ENCODE results near the gene KRT76.

The KRT76 gene

DNA sequence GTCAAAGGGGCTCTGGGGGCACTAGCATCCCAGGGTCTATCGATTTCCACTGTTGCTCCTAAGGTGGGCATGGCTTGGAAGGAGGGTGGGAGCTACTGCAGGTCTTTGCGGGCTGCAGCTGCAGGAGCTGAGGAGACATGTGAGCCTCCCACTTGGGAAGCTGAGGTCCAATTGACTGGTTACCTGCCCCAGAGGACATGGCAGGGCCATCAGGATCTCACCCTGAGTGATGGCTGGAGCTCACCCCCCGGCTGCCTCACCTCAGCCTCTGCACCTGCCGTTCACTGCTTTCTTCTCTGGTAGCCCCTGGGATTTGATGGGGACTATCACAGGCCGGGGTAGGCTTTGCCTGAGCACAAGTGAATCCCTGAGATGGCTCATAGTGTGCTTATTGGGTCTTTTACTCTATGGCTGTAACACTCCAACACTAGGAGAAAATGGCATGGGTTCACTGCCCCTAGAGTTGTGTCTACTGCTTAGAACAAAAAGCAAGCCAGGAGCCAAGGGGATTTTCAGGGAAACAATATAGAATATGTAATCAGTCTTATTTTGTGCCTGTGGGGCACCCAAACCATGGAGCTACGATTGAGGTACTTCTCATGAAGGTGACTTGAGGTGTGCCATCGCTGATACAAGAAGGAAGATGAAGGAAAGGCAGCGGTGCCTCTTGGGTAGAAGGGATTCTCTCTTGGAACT is 40.0 kb upstream of the KRT76 start:
- H3K27ac Mint-ChIP-seq = no peak overlapping the region
- no peaks in the 10 kb centered on the region for H3K9me3 Mint-ChIP-seq
- H3K4me3 Mint-ChIP-seq = no peak overlapping the region
- no peaks in the 10 kb centered on the region for H3K27me3 Mint-ChIP-seq (ENCODE audit: low read depth)
- no peaks in the 10 kb centered on the region for H3K4me1 Mint-ChIP-seq (ENCODE audit: low read depth)
- no peaks in the 10 kb centered on the region for H3K36me3 Mint-ChIP-seq (ENCODE audit: low read depth)

DNA sequence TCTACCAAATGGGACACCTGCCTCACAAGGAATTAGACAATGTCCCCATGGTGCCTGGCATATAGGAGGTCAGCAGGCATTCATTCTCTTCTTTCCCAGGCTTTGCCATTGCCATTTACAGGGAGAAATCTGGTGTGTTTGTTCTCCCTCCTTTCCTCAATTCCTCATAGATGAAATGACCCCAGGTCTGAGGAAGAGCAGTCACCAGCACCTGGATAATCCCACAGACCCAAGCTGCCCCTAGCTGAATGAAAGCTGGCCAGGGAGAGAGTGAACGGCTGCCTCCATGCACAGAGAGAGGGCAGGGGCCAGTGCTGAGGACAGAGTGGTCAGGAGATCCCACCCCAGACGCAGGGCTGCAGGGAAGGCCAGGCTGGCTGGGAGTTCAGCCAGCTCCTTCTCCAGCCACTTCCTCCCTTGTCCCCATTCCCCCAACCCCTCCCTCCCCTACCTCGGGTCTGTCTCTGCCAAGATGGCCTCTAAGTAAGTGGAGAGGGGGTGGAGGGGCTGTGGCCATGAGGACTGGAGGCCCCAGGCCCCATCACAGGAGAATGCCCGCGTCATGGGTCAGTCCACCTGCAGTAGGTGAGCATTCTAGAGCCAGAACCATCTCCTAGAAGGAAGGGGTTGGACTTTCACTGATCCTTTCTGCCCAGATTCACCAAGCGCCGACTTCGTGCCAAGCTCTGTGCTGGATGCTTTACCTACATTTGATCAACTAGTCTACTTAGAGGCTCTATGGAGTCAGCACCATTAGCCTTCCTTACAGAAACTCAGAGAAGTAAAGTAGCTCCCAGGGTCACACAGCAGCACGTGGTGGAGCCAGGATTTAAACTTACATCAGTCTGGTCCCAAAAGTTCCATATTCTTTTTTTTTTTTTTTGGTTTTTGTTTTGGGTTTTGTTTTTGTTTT is 38.8 kb upstream of the KRT76 start:
- H3K27me3 Mint-ChIP-seq (ENCODE audit: low read depth) = no peaks in the 10 kb centered on the region
- no peak overlapping the region for H3K4me3 Mint-ChIP-seq

DNA sequence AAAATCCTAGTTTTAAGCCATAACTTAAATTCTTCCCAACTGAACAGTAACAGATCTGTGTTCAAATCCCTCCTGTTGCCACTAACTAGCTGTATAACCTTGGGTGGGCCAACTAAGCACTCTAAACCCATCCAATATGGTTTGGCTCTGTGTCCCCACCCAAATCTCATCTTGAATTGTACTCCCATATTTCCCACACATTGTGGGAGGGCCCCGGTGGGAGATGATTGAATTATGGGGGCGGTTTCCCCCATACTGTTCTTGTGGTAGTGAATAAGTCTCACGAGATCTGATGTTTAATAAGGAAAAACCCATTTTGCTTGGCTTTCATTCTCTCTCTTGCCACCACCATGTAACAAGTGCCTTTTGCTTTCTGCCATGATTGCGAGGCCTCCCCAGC is 38.0 kb upstream of the KRT76 start:
- no peak overlapping the region for H3K27ac Mint-ChIP-seq
- no peaks in the 10 kb centered on the region for H3K4me1 Mint-ChIP-seq (ENCODE audit: low read depth)
- H3K9me3 Mint-ChIP-seq = no peaks in the 10 kb centered on the region

More for the DNA sequence above, 38.8 kb upstream of the KRT76 start:
- Mint-ChIP-seq H3K9me3 (no peaks in the 10 kb centered on the region), H3K27ac (no peak overlapping the region), H3K36me3 (ENCODE audit: low read depth) (no peaks in the 10 kb centered on the region), H3K4me1 (ENCODE audit: low read depth) (no peaks in the 10 kb centered on the region)

DNA sequence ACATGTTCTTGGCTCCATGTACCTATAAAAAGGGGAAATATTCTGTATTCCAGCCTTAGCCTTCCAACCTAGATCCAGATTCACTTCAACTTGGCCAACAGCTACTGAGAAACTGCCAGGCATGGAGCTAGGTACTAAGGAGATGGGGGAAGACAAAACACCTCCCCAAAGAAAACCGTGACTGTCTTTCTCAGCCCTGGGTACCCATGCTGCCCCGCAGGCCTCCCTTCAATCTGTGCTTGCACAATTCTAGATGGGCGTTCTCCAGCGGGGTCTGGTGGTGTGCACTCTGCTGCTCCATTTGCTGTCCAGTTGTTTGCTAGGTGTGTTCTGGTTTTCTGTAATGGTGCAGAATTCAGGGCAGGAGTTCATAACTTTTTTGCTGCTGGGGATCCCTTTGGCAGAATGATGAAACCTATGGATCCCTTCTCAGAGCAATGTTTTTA is 37.6 kb upstream of the KRT76 start:
- Mint-ChIP-seq H3K27me3 (ENCODE audit: low read depth) (no peaks in the 10 kb centered on the region), H3K9me3 (no peaks in the 10 kb centered on the region), H3K4me3 (no peak overlapping the region), H3K4me1 (ENCODE audit: low read depth) (no peaks in the 10 kb centered on the region), H3K27ac (no peak overlapping the region), H3K36me3 (ENCODE audit: low read depth) (no peaks in the 10 kb centered on the region)

More for the DNA sequence above, 38.0 kb upstream of the KRT76 start:
- H3K36me3 Mint-ChIP-seq (ENCODE audit: low read depth) = no peaks in the 10 kb centered on the region
- H3K4me3 Mint-ChIP-seq = no peak overlapping the region
- no peaks in the 10 kb centered on the region for H3K27me3 Mint-ChIP-seq (ENCODE audit: low read depth)

DNA sequence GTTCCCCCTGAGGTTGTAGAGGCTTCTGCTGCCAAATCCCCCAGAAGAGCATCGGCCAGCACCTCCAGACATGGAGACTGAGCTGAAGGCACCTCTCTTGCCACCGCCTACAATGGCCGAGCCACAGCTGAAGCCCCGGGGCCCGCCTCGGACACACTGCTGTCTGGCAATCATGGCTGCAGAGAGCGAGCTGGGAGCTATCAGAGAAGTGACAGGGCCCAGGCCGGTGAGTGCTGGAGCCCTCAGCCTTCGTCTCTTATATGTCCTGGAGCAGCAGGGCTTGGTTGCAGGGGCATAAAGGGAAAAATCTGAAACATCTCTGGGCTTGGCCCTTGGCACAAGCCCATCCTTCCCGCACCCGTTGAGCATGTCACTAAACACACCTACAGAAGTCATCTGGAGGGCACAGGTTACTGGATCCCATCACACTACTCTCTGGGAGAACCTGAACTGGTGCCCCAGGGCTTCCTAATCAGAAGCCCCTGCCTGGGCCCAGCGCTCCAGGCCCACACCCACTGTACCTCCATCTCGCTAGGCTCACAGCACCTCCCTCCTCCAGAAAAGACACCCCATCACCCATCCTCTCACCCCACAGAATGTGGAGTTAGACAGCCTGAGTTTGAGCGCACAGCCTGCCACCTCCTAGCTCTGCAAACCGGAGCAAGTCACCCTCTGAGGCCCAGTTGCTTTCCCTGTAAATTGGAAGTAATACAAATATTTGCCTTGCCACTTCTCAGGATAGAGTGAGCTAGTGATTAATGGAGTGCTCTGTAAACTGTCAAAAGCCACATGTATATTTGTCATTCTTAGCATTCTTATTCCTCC is 37.0 kb upstream of the KRT76 start, which contains the start of gene KRT4:
TSS of gene KRT4 (minus strand) at position 232 of the 825 bp plus-strand sequence. CDS start at position 174, 58 bp downstream.
- Mint-ChIP-seq H3K4me1 (ENCODE audit: low read depth) (no peaks in the 10 kb centered on the region), H3K27ac (no peak within 1 kb of the TSS), H3K27me3 (ENCODE audit: low read depth) (peaks cover 2% of the 10 kb centered on the region), H3K4me3 (no peak within 1 kb of the TSS), H3K9me3 (no peaks in the 10 kb centered on the region), H3K36me3 (ENCODE audit: low read depth) (no peaks in the 10 kb centered on the region)

DNA sequence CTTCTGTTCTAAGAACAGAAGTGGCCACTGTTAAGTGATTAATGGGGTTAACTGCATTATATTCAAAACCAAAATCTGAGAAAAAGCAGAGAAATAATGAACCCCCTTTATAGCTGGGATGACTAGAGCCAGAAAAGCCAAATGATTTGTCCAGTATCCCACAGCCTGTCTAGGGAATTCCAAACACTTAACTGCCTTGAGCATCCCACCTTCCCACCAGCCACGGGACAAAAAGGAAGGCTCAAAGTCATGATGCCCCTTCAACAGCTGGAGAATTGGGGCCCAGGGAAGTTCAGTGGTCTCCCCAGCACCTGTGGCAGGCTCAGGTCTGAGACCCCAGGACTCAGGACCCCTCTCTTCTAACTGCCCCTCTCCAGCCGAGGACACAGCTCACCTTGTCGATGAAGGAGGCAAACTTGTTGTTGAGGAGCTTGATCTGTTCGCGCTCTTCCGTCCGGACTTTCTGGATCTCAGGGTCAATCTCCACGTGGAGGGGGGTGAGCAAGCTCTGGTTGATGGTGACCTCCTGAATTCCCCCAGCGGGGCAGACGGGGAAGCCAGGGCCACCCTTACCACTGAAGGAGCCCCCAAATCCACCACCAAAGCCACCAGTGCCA is 36.2 kb upstream of the KRT76 start:
- H3K27ac Mint-ChIP-seq = no peak overlapping the region
- no peaks in the 10 kb centered on the region for H3K9me3 Mint-ChIP-seq
- H3K4me3 Mint-ChIP-seq = no peak overlapping the region
- H3K36me3 Mint-ChIP-seq (ENCODE audit: low read depth) = no peaks in the 10 kb centered on the region
- H3K4me1 Mint-ChIP-seq (ENCODE audit: low read depth) = no peaks in the 10 kb centered on the region
- H3K27me3 Mint-ChIP-seq (ENCODE audit: low read depth) = peaks cover 7% of the 10 kb centered on the region

DNA sequence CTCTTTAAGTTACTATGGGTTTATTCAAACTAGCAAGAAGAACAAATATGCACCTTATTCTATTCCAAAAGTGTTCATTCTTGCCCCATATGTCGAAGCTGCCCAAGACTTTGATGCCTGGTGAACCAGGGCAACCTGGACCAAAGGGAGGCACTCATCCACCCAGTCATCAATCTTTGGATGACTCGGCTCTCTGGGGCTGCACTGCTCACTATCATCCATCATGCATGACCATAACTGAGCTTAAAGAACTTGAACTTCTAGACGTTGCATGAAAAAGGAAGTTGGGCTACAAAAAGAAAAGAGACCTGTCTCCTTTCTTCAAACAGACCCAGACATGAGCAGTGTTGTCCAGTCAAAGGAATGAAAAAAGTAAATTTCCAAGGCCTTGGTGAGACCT is 35.6 kb upstream of the KRT76 start:
- peaks cover 7% of the 10 kb centered on the region for H3K27me3 Mint-ChIP-seq (ENCODE audit: low read depth)
- H3K27ac Mint-ChIP-seq = no peak overlapping the region
- H3K4me3 Mint-ChIP-seq = no peak overlapping the region
- no peaks in the 10 kb centered on the region for H3K9me3 Mint-ChIP-seq
- no peaks in the 10 kb centered on the region for H3K4me1 Mint-ChIP-seq (ENCODE audit: low read depth)
- no peaks in the 10 kb centered on the region for H3K36me3 Mint-ChIP-seq (ENCODE audit: low read depth)

DNA sequence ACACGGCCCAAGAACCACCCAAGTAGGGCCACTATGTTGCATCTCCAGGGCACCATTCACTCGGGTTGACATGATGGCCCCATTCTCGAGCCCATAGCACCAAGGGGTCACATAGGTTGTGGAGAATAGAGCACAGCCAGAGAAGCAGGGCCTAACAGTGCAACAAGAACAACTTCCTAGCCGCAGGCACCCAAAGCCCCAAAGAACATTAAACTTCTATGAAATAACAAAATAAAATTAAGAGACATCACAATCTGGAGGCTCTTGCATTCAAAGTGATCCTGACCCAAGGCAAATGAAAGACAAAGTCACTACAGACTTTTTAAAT is 34.9 kb upstream of the KRT76 start:
- H3K4me3 Mint-ChIP-seq = no peak overlapping the region
- peaks cover 7% of the 10 kb centered on the region for H3K27me3 Mint-ChIP-seq (ENCODE audit: low read depth)
- no peaks in the 10 kb centered on the region for H3K4me1 Mint-ChIP-seq (ENCODE audit: low read depth)
- H3K36me3 Mint-ChIP-seq (ENCODE audit: low read depth) = no peaks in the 10 kb centered on the region
- no peaks in the 10 kb centered on the region for H3K9me3 Mint-ChIP-seq
- no peak overlapping the region for H3K27ac Mint-ChIP-seq

DNA sequence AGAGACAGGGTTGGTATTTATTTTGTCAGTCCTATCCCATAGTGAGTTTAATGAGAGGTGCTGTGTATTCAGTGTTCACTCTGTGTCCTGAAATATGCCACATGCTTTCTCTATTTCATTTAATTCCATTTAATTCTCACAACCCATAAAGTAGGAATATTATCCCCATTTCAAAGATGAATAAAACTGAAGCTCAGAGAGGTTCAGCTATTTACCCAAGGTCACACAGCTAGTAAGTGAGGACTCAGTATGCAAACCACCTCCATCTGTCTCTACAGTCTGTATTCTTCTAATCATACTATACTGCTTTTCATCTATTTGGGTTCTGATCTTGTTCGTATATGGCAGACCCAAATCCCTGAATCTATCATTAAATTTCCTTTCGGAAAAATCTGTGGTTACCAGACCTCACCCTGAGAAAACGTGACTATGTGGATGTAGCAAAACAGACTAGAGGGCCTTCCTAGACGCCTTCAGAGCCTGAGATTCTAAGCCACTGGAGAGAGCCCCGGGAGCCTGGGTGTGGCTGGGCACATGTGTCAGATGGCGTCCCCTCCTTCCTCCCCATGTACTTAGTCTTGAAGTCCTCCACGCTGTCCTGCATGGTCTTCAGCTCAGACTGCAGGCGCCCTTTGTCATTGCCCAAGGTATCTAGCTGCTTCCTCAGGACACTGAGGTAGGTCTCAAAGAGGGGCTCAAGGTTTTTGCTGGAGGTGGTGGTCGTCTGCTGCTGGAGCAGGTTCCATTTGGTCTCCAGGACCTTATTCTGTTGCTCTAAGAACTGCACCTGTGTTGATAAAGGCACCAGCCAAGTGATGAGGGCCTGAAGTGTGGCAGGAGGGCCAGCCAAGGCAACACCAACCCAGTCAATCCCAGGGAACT is 34.3 kb upstream of the KRT76 start:
- Mint-ChIP-seq H3K27ac (no peak overlapping the region), H3K36me3 (ENCODE audit: low read depth) (no peaks in the 10 kb centered on the region), H3K27me3 (ENCODE audit: low read depth) (peaks cover 7% of the 10 kb centered on the region), H3K9me3 (no peaks in the 10 kb centered on the region), H3K4me1 (ENCODE audit: low read depth) (no peaks in the 10 kb centered on the region), H3K4me3 (no peak overlapping the region)

DNA sequence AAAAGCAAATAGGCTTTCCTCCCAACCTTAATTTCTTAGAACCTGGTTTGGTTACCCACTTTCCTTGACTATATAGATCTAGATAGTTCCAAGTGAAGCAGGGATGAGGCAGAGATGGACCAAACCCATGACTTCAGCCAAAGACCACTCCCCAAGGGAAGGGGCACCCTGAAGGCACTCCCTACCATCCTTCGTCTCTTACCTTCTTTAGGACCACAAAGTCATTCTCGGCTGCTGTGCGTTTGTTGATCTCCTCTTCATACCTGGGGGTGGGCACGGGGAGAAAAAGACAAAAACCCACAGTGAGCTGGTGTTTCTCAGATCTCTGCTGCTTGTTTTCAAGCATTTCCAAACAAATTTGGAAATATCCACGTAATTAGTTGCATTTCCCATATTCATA is 33.4 kb upstream of the KRT76 start:
- Mint-ChIP-seq H3K4me1 (ENCODE audit: low read depth) (no peaks in the 10 kb centered on the region), H3K27ac (no peak overlapping the region), H3K4me3 (no peak overlapping the region), H3K36me3 (ENCODE audit: low read depth) (no peaks in the 10 kb centered on the region), H3K9me3 (no peaks in the 10 kb centered on the region), H3K27me3 (ENCODE audit: low read depth) (peaks cover 7% of the 10 kb centered on the region)

DNA sequence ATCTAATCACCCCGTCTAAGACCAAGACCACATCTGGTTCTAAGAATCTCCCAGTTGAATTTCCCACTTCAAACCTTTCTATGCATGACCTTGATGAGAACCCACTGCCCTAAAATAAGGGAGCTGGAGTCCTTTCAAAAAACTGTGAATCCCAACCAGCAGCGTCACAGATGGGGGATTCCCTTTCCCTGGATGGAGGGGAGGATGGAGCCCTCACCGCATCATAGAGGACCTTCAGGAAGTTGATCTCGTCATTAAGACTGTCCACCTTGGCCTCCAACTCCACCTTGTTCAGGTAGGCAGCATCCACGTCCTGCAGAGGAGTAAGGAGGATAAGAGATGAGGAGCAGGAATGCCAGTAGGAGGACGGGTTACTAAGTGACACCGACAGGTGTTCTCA is 32.0 kb upstream of the KRT76 start:
- Mint-ChIP-seq H3K27ac (no peak overlapping the region), H3K27me3 (ENCODE audit: low read depth) (peaks cover 7% of the 10 kb centered on the region), H3K4me3 (no peak overlapping the region), H3K4me1 (ENCODE audit: low read depth) (no peaks in the 10 kb centered on the region), H3K36me3 (ENCODE audit: low read depth) (no peaks in the 10 kb centered on the region), H3K9me3 (no peaks in the 10 kb centered on the region)

DNA sequence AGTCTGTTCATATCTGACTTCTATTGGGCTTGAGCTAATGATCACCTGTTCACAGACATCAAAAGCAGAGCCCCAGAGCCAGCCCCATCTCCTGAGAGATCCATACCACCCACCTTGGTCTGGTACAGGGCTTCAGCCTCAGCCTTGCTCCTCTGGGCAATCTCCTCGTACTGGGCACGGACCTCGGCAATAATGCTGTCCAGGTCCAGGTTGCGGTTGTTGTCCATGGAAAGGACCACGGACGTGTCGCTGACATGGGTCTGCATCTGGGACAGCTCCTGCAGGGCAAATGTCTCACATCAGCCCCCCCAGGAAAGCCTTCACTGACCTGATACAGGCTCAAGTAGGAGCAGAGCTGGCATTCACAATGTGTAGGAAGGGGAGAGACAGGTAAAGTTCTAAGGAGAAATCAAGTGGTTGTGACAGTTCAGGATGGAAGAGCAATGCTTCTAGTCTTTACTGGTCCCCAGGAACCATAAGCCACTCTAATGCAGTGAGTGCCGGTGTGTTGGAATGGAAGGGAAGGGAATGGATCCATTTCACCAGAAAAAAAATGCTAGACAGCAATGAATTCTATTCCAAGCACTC is 31.5 kb upstream of the KRT76 start:
- H3K36me3 Mint-ChIP-seq (ENCODE audit: low read depth) = no peaks in the 10 kb centered on the region
- H3K9me3 Mint-ChIP-seq = no peaks in the 10 kb centered on the region
- no peak overlapping the region for H3K27ac Mint-ChIP-seq
- H3K4me3 Mint-ChIP-seq = no peak overlapping the region
- H3K4me1 Mint-ChIP-seq (ENCODE audit: low read depth) = no peaks in the 10 kb centered on the region
- peaks cover 7% of the 10 kb centered on the region for H3K27me3 Mint-ChIP-seq (ENCODE audit: low read depth)
